Adrenal gland (tissue), 5 donors: ENCODE data around the gene INF2.

Source experiments
- CTCF ChIP-seq, 6 experiments: fragments of 450-650 bp in 4 of 6; fragments of 200-600 bp in 2 of 6; sonication (generic) in 1 of 6; IDR thresholded peaks; 1 replicate in 5 of 6; 2 replicates in 1 of 6; pipeline versions ENCODE4 v1.5.1 to v1.8.0; 2016 to 2021; ENCODE audit warnings: antibody characterized with exemption in 6 of 6, mild to moderate bottlenecking in 2 of 6, moderate library complexity in 1 of 6
- POLR2A ChIP-seq, 2 donors: fragments of 450-650 bp; IDR thresholded peaks; one replicate each; pipeline ENCODE4 v1.6.1; 2017; ENCODE audit warnings: antibody characterized with exemption in 2 of 2, mild to moderate bottlenecking in 2 of 2, moderate library complexity in 1 of 2
- donor health status: DM: no; HTN: no; CAD: no.

- TF ChIP-seq CTCF (IDR thresholded peaks at IDR 0.05), result peak; percentile 59 to 85 (median 77)
- no peak for TF ChIP-seq POLR2A (IDR thresholded peaks at IDR 0.05)
Measured at GRCh38 chr14:104723651-104724406, 34.4 kb downstream of the INF2 start, which contains the start of gene ADSS1.
